PC-3 (cell line): ENCODE results near the gene BARHL1. TPM values are rescaled to one million over a fixed set of nuclear protein-coding genes. Genes with fewer than 3 reads are reported as not detected.

Experiments used
- ATAC-seq: fragments of 200-7000 bp; cut with Tn5 transposase; 2 replicates; pipeline ENCODE4 v1.9.1; 2020; ENCODE audit warnings: mild to moderate bottlenecking, moderate library complexity
- BruUV-seq: library from RNA; stranded (reverse); fragments of 400-500 nt; replicated peaks from 2 replicates; lab custom pipeline; 2021; lab: Mats Ljungman, UMichigan
- CTCF ChIA-PET: fragments of 300-600 bp; sonication (Branson Sonifier 250); formaldehyde crosslinking; loops from one replicate; lab custom pipeline; 2022; ENCODE audit warnings: antibody characterized with exemption; lab: Charles Lee
- POLR2A ChIA-PET: fragments of 300-600 bp; sonication (Branson Sonifier 250); formaldehyde crosslinking; loops from one replicate; lab custom pipeline; 2022; ENCODE audit warnings: antibody characterized with exemption; ENCODE audit not compliant: unreplicated experiment; lab: Charles Lee
- DNase-seq: peaks from one replicate; pipeline ENCODE4 v3.0.0-alpha.2; 2015
- H2AFZ ChIP-seq: fragments of 300-600 bp; sonication (generic); 2 replicates; pipeline ENCODE4 v1.6.0; 2016; ENCODE audit warnings: antibody characterized with exemption, low read length
- H3F3A ChIP-seq: fragments of 300-600 bp; sonication (generic); one replicate; pipeline ENCODE4 v1.6.0; 2017; ENCODE audit warnings: antibody characterized with exemption, low read length, control low read depth, mild to moderate bottlenecking; ENCODE audit not compliant: unreplicated experiment
- H3K27ac ChIP-seq: fragments of 300-600 bp; sonication (generic); 2 replicates; pipeline ENCODE4 v1.5.1; 2016; ENCODE audit warnings: mild to moderate bottlenecking, low read length
- H3K27me3 ChIP-seq: fragments of 300-600 bp; sonication (generic); 2 replicates; pipeline ENCODE4 v1.6.1; 2016; ENCODE audit warnings: low read length, mixed read lengths
- H3K36me3 ChIP-seq: fragments of 300-600 bp; sonication (generic); 2 replicates; pipeline ENCODE4 v1.6.1; 2016; ENCODE audit warnings: low read depth, mixed run types, low read length, mixed read lengths
- H3K4me1 ChIP-seq: fragments of 300-600 bp; sonication (generic); 2 replicates; pipeline ENCODE4 v1.5.1; 2016; ENCODE audit warnings: low read length; ENCODE audit not compliant: insufficient read depth
- H3K4me2 ChIP-seq: fragments of 300-600 bp; sonication (generic); 2 replicates; pipeline ENCODE4 v1.6.0; 2016; ENCODE audit warnings: low read length
- H3K4me3 ChIP-seq: fragments of 300-600 bp; sonication (generic); 2 replicates; pipeline ENCODE4 v1.5.1; 2016; ENCODE audit warnings: mild to moderate bottlenecking, low read length, mixed read lengths
- H3K79me2 ChIP-seq: fragments of 300-600 bp; sonication (generic); 2 replicates; pipeline ENCODE4 v1.6.1; 2017; ENCODE audit warnings: low read length, mixed read lengths
- H3K9ac ChIP-seq: fragments of 300-600 bp; sonication (generic); 2 replicates; pipeline ENCODE4 v1.6.0; 2016; ENCODE audit warnings: mild to moderate bottlenecking, low read length
- H3K9me2 ChIP-seq: fragments of 300-600 bp; sonication (generic); replicated peaks from 2 replicates; pipeline ENCODE4 v1.6.1; 2016; ENCODE audit warnings: mixed run types, low read length, mixed read lengths
- H3K9me3 ChIP-seq: fragments of 300-600 bp; sonication (generic); 2 replicates; pipeline ENCODE4 v1.6.1; 2016; ENCODE audit warnings: low read length, mixed read lengths
- H4K20me1 ChIP-seq: fragments of 300-600 bp; sonication (generic); 2 replicates; pipeline ENCODE4 v1.6.1; 2016; ENCODE audit warnings: low read length, mixed read lengths
- EZH2 ChIP-seq: fragments of 300-600 bp; sonication (generic); IDR thresholded peaks from one replicate; pipeline ENCODE4 v1.6.1; 2017; ENCODE audit warnings: antibody characterized with exemption, mild to moderate bottlenecking, low read length; ENCODE audit not compliant: unreplicated experiment
- EZH2phosphoT487 ChIP-seq: fragments of 300-600 bp; sonication (generic); IDR thresholded peaks from 2 replicates; pipeline ENCODE4 v1.6.1; 2018; ENCODE audit warnings: mild to moderate bottlenecking, antibody characterized with exemption, low read length, borderline replicate concordance
- intact Hi-C: fragments of 100-400 bp; cut with micrococcal nuclease; formaldehyde crosslinking; loops from 2 replicates; pipeline ENCODE4 v1.9.0; 2023
- total RNA-seq: library from RNA; depleted of rRNA; stranded (reverse); fragments of >200 nt; gene quantifications from 2 replicates; pipeline ENCODE4 v1.2.3, GENCODE V29; 2014
- TF ChIP-seq, protein P1 (sequence below): fragments of 300-600 bp; sonication (generic); conservative IDR thresholded peaks from 2 replicates; pipeline ENCODE4 v1.5.1; 2017; ENCODE audit warnings: antibody characterized with exemption, low read depth, mild to moderate bottlenecking, low read length

The BARHL1 gene
- total RNA-seq, 1 experiment from 2014 or later, result not detected

DNA sequence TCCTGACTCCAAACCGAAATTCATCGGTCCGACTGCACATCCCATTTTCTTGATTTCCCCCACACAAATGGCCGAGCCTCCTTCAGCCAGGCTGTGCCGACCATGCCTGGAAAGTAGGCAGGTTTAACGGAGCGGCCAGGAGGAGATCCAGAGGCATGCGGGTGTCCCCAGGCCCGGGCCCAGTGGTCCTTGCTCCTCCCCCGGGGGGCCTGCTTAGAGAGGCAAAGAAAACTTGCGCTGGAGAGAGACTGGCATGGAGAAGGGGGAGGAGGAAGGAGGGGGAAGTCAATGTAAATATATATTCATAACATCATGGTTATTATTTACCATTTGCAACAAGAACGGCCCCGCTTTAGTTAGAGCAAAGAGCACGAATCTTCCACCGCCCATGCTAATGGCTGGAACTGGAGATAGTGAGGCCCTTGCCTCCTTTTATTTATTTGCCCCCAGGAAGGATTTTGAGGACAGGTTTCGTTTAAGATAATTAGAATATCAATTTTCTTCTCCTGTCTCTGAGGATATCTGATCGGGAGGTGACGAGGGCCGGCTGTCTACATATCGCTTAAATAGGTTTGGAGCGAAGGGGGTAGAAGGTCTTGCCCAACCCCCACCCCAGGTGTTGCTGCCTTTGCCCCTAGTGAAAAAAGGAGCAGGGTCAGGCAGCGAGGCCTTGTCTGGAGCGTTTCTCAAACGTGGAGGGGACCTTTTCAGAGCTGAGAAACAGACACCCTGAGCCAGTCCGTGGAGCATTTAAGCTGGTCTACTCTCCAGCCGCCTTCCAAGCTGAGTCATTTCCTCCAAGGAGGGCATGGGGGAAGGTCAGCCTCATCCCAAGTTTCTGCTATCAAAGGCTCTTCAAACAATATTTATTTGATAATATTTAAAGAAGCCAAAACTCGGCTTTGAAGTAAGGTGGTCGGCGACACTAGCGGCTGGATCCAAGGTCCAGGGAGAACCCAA, 2.5 kb downstream of the BARHL1 start:
- H3K4me1 ChIP-seq, result no peaks in the 10 kb centered on the region
- TF ChIP-seq EZH2 (no peak), EZH2phosphoT487 (no peak)
- TF ChIP-seq, protein P1, sequence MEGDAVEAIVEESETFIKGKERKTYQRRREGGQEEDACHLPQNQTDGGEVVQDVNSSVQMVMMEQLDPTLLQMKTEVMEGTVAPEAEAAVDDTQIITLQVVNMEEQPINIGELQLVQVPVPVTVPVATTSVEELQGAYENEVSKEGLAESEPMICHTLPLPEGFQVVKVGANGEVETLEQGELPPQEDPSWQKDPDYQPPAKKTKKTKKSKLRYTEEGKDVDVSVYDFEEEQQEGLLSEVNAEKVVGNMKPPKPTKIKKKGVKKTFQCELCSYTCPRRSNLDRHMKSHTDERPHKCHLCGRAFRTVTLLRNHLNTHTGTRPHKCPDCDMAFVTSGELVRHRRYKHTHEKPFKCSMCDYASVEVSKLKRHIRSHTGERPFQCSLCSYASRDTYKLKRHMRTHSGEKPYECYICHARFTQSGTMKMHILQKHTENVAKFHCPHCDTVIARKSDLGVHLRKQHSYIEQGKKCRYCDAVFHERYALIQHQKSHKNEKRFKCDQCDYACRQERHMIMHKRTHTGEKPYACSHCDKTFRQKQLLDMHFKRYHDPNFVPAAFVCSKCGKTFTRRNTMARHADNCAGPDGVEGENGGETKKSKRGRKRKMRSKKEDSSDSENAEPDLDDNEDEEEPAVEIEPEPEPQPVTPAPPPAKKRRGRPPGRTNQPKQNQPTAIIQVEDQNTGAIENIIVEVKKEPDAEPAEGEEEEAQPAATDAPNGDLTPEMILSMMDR, result no peak
- no peak overlapping the region for H2AFZ ChIP-seq
- no peaks in the 10 kb centered on the region for H3K9me2 ChIP-seq
- intact Hi-C loops, result no loop called here
- H3K27ac ChIP-seq, result no peak overlapping the region
- POLR2A ChIA-PET, result no interaction called here
- H3F3A ChIP-seq, result no peaks in the 10 kb centered on the region
- DNase-seq, result peak; percentile 4
- no peak overlapping the region for H3K9ac ChIP-seq
- H4K20me1 ChIP-seq, result no peaks in the 10 kb centered on the region
- no peak overlapping the region for H3K4me2 ChIP-seq
- no peak for ATAC-seq
- CTCF ChIA-PET, result interaction anchor here (0.6 kb wide), 1 partner anchor 10 kb away, joined by 3 read pairs; no protein-coding TSS in a partner anchor
- H3K4me3 ChIP-seq, result no peak overlapping the region
- H3K27me3 ChIP-seq, result no peaks in the 10 kb centered on the region
- no TSS peak for BruUV-seq
- no peaks in the 10 kb centered on the region for H3K9me3 ChIP-seq
- no peaks in the 10 kb centered on the region for H3K36me3 ChIP-seq
- H3K79me2 ChIP-seq, result no peaks in the 10 kb centered on the region

DNA sequence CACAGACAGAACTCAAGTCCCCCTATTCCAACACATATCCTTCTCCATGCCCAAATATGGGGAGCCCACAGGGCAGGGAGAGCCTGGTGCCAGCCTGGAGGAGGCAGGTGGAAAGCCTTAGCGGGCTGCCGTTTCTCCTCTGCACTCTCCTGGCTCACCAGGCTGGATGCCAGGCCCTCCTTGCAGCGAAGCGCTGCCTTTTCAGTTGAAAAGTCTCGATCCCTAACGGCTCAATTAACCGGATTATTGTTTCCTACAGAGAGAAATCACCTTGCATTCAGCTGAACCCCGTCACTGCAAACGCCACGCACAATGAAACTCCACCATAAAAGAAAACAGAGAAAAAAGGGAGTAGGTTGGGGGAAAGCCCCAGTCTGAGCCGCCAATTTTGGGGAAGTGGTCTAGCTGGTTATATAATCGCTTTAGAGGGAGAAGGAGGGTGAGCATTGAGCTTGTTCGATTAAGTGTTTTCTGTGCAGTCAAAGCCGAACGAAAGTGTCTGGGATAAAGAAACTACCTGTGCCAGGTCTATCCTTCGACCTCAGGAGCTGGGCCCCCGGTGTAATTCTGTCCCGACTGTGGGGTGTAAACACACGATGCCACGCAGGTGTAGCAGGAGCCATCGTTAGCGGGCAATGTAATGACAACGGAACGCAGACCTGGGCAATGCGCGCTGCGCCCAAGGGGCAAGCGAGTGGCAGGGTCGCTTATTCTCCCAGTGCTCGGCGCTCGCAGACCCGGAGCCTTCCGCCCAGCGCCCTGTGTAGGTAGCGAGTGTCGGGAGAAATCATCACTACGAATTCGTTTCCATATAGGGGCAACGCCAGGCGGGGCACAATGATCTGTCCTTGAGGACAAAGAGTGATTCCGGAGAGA, 3.8 kb downstream of the BARHL1 start:
- H3K9ac ChIP-seq, result no peak overlapping the region
- no peaks in the 10 kb centered on the region for H3K79me2 ChIP-seq
- no peak overlapping the region for H3K4me3 ChIP-seq
- intact Hi-C loops, result no loop called here
- no peaks in the 10 kb centered on the region for H3K9me2 ChIP-seq
- H4K20me1 ChIP-seq, result no peaks in the 10 kb centered on the region
- BruUV-seq, result no TSS peak
- no peak overlapping the region for H3K27ac ChIP-seq
- ATAC-seq, result no peak
- no peak overlapping the region for H2AFZ ChIP-seq
- DNase-seq, result no peak
- H3K36me3 ChIP-seq, result no peaks in the 10 kb centered on the region
- H3F3A ChIP-seq, result no peaks in the 10 kb centered on the region
- CTCF ChIA-PET, result no interaction called here
- H3K27me3 ChIP-seq, result no peaks in the 10 kb centered on the region
- TF ChIP-seq, protein P1, result no peak
- TF ChIP-seq EZH2phosphoT487 (no peak), EZH2 (no peak)
- H3K9me3 ChIP-seq, result no peaks in the 10 kb centered on the region
- H3K4me2 ChIP-seq, result no peak overlapping the region
- POLR2A ChIA-PET, result no interaction called here
- H3K4me1 ChIP-seq, result no peaks in the 10 kb centered on the region
